Nasal cavity respiratory epithelium epithelial cell of viscerocranial mucosa (primary cell): Measurements from ENCODE around the gene MSX2. TPM values are rescaled to one million over a fixed set of nuclear protein-coding genes. Genes with fewer than 3 reads are reported as not detected.

Experiments
- total RNA-seq: library from RNA; depleted of rRNA; stranded (reverse); fragments of >200 nt; gene quantifications from 2 replicates; pipeline ENCODE4 v1.2.3, GENCODE V29; 2014

MSX2 gene
- 0.21 and 1.7 TPM in 2 replicates for total RNA-seq

GRCh38 chr5:174724484-174725260 is at the start of gene MSX2:
TSS of gene MSX2 (plus strand) at chr5:174724582. CDS start at chr5:174724660, 78 bp downstream.

